ENCODE measurements around the gene CKB.

CKB gene

GRCh38 chr14:103509864-103510723, 12.5 kb downstream of the CKB start:
- H3K27ac ChIP-seq (ENCODE audit: insufficient read depth, low read length, poor library complexity, severe bottlenecking): no peak overlapping the region
- no peak for DNase-seq
- H3K36me3 ChIP-seq (ENCODE audit: control insufficient read depth, insufficient read depth, low read length): peaks cover 7% of the 10 kb centered on the region
- H3K4me3 ChIP-seq (ENCODE audit: insufficient read depth, low read depth, low read length, poor library complexity, severe bottlenecking): no peak overlapping the region
- no peaks in the 10 kb centered on the region for H3K27me3 ChIP-seq (replicated peaks; ENCODE audit: control insufficient read depth, insufficient read depth, low read length, poor library complexity, severe bottlenecking)
- H3K4me1 ChIP-seq (ENCODE audit: control insufficient read depth, insufficient read depth, low read length, poor library complexity, severe bottlenecking): no peaks in the 10 kb centered on the region
- no peaks in the 10 kb centered on the region for H3K9me3 ChIP-seq (ENCODE audit: control insufficient read depth, low read length)

GRCh38 chr14:103508521-103509329, 13.9 kb downstream of the CKB start:
- Histone ChIP-seq H3K4me1 (ENCODE audit: control insufficient read depth, insufficient read depth, low read length, poor library complexity, severe bottlenecking) (no peaks in the 10 kb centered on the region), H3K9me3 (ENCODE audit: control insufficient read depth, low read length) (no peaks in the 10 kb centered on the region), H3K27me3 (replicated peaks; ENCODE audit: control insufficient read depth, insufficient read depth, low read length, poor library complexity, severe bottlenecking) (no peaks in the 10 kb centered on the region), H3K4me3 (ENCODE audit: insufficient read depth, low read depth, low read length, poor library complexity, severe bottlenecking) (no peak overlapping the region), H3K27ac (ENCODE audit: insufficient read depth, low read length, poor library complexity, severe bottlenecking) (no peak overlapping the region), H3K36me3 (ENCODE audit: control insufficient read depth, insufficient read depth, low read length) (peaks cover 16% of the 10 kb centered on the region)
- DNase-seq: no peak

- H3K4me3 ChIP-seq (ENCODE audit: insufficient read depth, low read depth, low read length, poor library complexity, severe bottlenecking): no peak overlapping the region
- H3K4me1 ChIP-seq (ENCODE audit: control insufficient read depth, insufficient read depth, low read length, poor library complexity, severe bottlenecking): no peaks in the 10 kb centered on the region
- H3K27me3 ChIP-seq (replicated peaks; ENCODE audit: control insufficient read depth, insufficient read depth, low read length, poor library complexity, severe bottlenecking): no peaks in the 10 kb centered on the region
- peaks cover 26% of the 10 kb centered on the region for H3K36me3 ChIP-seq (ENCODE audit: control insufficient read depth, insufficient read depth, low read length)
- H3K27ac ChIP-seq (ENCODE audit: insufficient read depth, low read length, poor library complexity, severe bottlenecking): no peak overlapping the region
- no peaks in the 10 kb centered on the region for H3K9me3 ChIP-seq (ENCODE audit: control insufficient read depth, low read length)
- DNase-seq: no peak
These were observed 14.9 kb downstream of the CKB start for GRCh38 chr14:103507751-103508150.

- peaks cover 41% of the 10 kb centered on the region for H3K36me3 ChIP-seq (ENCODE audit: control insufficient read depth, insufficient read depth, low read length)
- H3K27me3 ChIP-seq (replicated peaks; ENCODE audit: control insufficient read depth, insufficient read depth, low read length, poor library complexity, severe bottlenecking): no peaks in the 10 kb centered on the region
- no peaks in the 10 kb centered on the region for H3K4me1 ChIP-seq (ENCODE audit: control insufficient read depth, insufficient read depth, low read length, poor library complexity, severe bottlenecking)
- no peak overlapping the region for H3K4me3 ChIP-seq (ENCODE audit: insufficient read depth, low read depth, low read length, poor library complexity, severe bottlenecking)
- H3K27ac ChIP-seq (ENCODE audit: insufficient read depth, low read length, poor library complexity, severe bottlenecking): no peak overlapping the region
- DNase-seq: no peak
- no peaks in the 10 kb centered on the region for H3K9me3 ChIP-seq (ENCODE audit: control insufficient read depth, low read length)
These were observed 17.6 kb downstream of the CKB start for GRCh38 chr14:103504991-103505565.

- DNase-seq: no peak
- peaks cover 46% of the 10 kb centered on the region for H3K36me3 ChIP-seq (ENCODE audit: control insufficient read depth, insufficient read depth, low read length)
These were observed 19.3 kb downstream of the CKB start for GRCh38 chr14:103503296-103503695.

GRCh38 chr14:103502877-103503276, 19.8 kb downstream of the CKB start:
- H3K4me3 ChIP-seq (ENCODE audit: insufficient read depth, low read depth, low read length, poor library complexity, severe bottlenecking): no peak overlapping the region
- no peaks in the 10 kb centered on the region for H3K9me3 ChIP-seq (ENCODE audit: control insufficient read depth, low read length)
- no peaks in the 10 kb centered on the region for H3K4me1 ChIP-seq (ENCODE audit: control insufficient read depth, insufficient read depth, low read length, poor library complexity, severe bottlenecking)
- H3K36me3 ChIP-seq (ENCODE audit: control insufficient read depth, insufficient read depth, low read length): peaks cover 46% of the 10 kb centered on the region
- no peaks in the 10 kb centered on the region for H3K27me3 ChIP-seq (replicated peaks; ENCODE audit: control insufficient read depth, insufficient read depth, low read length, poor library complexity, severe bottlenecking)
- H3K27ac ChIP-seq (ENCODE audit: insufficient read depth, low read length, poor library complexity, severe bottlenecking): no peak overlapping the region
- no peak for DNase-seq

More at GRCh38 chr14:103503296-103503695, 19.3 kb downstream of the CKB start:
- Histone ChIP-seq H3K27ac (ENCODE audit: insufficient read depth, low read length, poor library complexity, severe bottlenecking) (no peak overlapping the region), H3K9me3 (ENCODE audit: control insufficient read depth, low read length) (no peaks in the 10 kb centered on the region), H3K27me3 (replicated peaks; ENCODE audit: control insufficient read depth, insufficient read depth, low read length, poor library complexity, severe bottlenecking) (no peaks in the 10 kb centered on the region), H3K4me3 (ENCODE audit: insufficient read depth, low read depth, low read length, poor library complexity, severe bottlenecking) (no peak overlapping the region), H3K4me1 (ENCODE audit: control insufficient read depth, insufficient read depth, low read length, poor library complexity, severe bottlenecking) (no peaks in the 10 kb centered on the region)

- H3K9me3 ChIP-seq (ENCODE audit: control insufficient read depth, low read length): no peaks in the 10 kb centered on the region
- no peak for DNase-seq
- no peak overlapping the region for H3K27ac ChIP-seq (ENCODE audit: insufficient read depth, low read length, poor library complexity, severe bottlenecking)
- H3K27me3 ChIP-seq (replicated peaks; ENCODE audit: control insufficient read depth, insufficient read depth, low read length, poor library complexity, severe bottlenecking): no peaks in the 10 kb centered on the region
- no peaks in the 10 kb centered on the region for H3K4me1 ChIP-seq (ENCODE audit: control insufficient read depth, insufficient read depth, low read length, poor library complexity, severe bottlenecking)
- H3K4me3 ChIP-seq (ENCODE audit: insufficient read depth, low read depth, low read length, poor library complexity, severe bottlenecking): no peak overlapping the region
- peaks cover 46% of the 10 kb centered on the region for H3K36me3 ChIP-seq (ENCODE audit: control insufficient read depth, insufficient read depth, low read length)
These were observed 20.5 kb downstream of the CKB start for GRCh38 chr14:103501921-103502669.

- H3K36me3 ChIP-seq (ENCODE audit: control insufficient read depth, insufficient read depth, low read length): peaks cover 46% of the 10 kb centered on the region
- no peak for DNase-seq
These were observed 21.4 kb downstream of the CKB start for GRCh38 chr14:103501041-103501870.

More at GRCh38 chr14:103501041-103501870, 21.4 kb downstream of the CKB start:
- Histone ChIP-seq H3K4me1 (ENCODE audit: control insufficient read depth, insufficient read depth, low read length, poor library complexity, severe bottlenecking) (no peaks in the 10 kb centered on the region), H3K4me3 (ENCODE audit: insufficient read depth, low read depth, low read length, poor library complexity, severe bottlenecking) (no peak overlapping the region), H3K27ac (ENCODE audit: insufficient read depth, low read length, poor library complexity, severe bottlenecking) (no peak overlapping the region), H3K27me3 (replicated peaks; ENCODE audit: control insufficient read depth, insufficient read depth, low read length, poor library complexity, severe bottlenecking) (no peaks in the 10 kb centered on the region), H3K9me3 (ENCODE audit: control insufficient read depth, low read length) (no peaks in the 10 kb centered on the region)
